ENCODE results near the gene USP34. TPM values are rescaled to one million over a fixed set of nuclear protein-coding genes. Genes with fewer than 3 reads are reported as not detected.

Gene USP34
- total and polyA plus RNA-seq, 2 of the 4 experiments (the other 2 are of a cell fraction): 34.7 to 128 TPM

DNA sequence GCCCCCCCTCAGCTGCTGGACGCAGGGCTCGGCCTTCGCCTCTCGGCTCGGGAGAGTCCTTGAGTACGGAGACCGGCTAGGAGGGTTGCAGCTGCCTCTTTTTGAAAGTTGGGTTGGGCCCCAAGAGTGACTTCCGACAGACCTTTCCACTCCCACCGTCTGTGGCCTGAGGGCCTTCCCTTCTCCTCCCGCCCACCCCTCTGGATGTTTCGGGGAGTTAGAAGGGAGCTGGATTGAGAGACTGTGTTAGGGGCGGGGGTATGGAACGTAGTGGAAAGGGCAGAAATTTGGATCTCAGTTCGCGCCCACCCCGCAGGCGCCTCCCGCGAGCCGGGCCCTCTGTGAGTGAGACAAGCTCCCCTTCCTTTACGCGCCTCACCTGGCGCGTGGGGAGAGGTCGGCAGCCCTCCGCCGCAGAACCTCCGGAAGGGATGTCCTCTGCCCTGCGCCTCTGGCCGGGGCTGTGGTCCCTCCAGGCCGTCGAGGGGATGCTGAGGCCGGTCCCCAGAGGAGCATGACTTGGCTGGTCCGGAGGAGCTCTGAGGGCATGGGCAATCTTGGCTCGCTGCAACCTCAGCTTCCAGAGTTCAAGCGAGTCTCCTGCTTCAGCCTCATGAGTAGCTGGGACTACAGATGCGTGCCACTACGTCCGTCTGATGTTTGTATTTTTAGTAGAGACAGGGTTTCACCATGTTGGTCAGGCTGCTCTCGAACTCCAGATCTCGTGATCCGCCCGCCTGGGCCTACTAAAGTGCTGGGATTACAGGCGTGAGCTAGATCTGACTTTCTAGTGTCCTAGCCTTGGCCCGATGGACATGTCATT lies 292.9 kb downstream of the USP34 start (continued):
- no peak for TF ChIP-seq MAFK (IDR thresholded peaks at IDR 0.05; ENCODE audit: low read depth, low read length)

- Histone ChIP-seq H3K27me3 (ENCODE audit: control insufficient read depth, insufficient read depth, low read length) (no peaks in the 10 kb centered on the region), H2BK5ac (ENCODE audit: low read depth, low read length, poor library complexity, severe bottlenecking) (peak overlapping the region; percentile 95), H2BK120ac (ENCODE audit: low read depth, low read length) (peak overlapping the region; percentile 71; the same call in 1 of the 2 replicates), H3K36me3 (ENCODE audit: control insufficient read depth, insufficient read depth, low read length) (peaks cover 21% of the 10 kb centered on the region), H4K5ac (ENCODE audit: low read depth, low read length) (peak overlapping the region; percentile 97), H2BK20ac (ENCODE audit: low read depth, low read length) (no peak overlapping the region), H3K4me1 (ENCODE audit: control insufficient read depth, insufficient read depth, low read length) (peaks cover 28% of the 10 kb centered on the region), H3K27ac (ENCODE audit: insufficient read depth, low read length) (peak overlapping the region; percentile 99), H3K9ac (ENCODE audit: low read depth, low read length) (peak overlapping the region; percentile 96), H3K18ac (ENCODE audit: low read depth, low read length) (peak overlapping the region; percentile 96), H4K8ac (ENCODE audit: low read depth in 2 of 2, low read length in 2 of 2) (peak overlapping the region; percentile 76 to 98), H3K56ac (ENCODE audit: extremely low read depth, insufficient read depth, low read length) (peak overlapping the region; percentile 70), H2AK5ac (ENCODE audit: low read depth, low read length) (peak overlapping the region; percentile 84), H3K9me3 (ENCODE audit: control insufficient read depth, insufficient read depth, low read length) (no peaks in the 10 kb centered on the region), H4K91ac (ENCODE audit: insufficient read depth, low read depth, low read length) (peak overlapping the region; percentile 90), H3K9me1 (ENCODE audit: insufficient read depth, low read length) (peaks cover 33% of the 10 kb centered on the region), H3K14ac (replicated peaks; ENCODE audit: low read depth, low read length) (peak overlapping the region; percentile 95), H2BK15ac (ENCODE audit: low read depth, low read length) (peak overlapping the region; percentile 53; the same call in 1 of the 3 replicates), H3K4me3 (ENCODE audit: insufficient read depth, low read depth, low read length) (peak overlapping the region; percentile 91), H3K79me1 (ENCODE audit: low read depth in 1 of 2, low read length in 2 of 2) (peaks cover 26 to 46% of the 10 kb centered on the region in 2 experiments; a peak in 3 of 4 replicates), H4K20me1 (ENCODE audit: insufficient read depth, low read length) (peaks cover 8% of the 10 kb centered on the region; the same call in 1 of the 2 replicates), H3K4ac (ENCODE audit: low read depth, low read length) (peak overlapping the region; percentile 93), H2AFZ (replicated peaks; ENCODE audit: low read length, poor library complexity) (peak overlapping the region; percentile 97), H2AK9ac (replicated peaks; ENCODE audit: low read depth, low read length, poor library complexity) (peak overlapping the region; percentile 95), H3K23ac (ENCODE audit: low read depth, low read length) (peak overlapping the region; percentile 78), H3K4me2 (ENCODE audit: low read depth, low read length) (peak overlapping the region; percentile 96)
- DNase-seq (peak; percentile 90), ATAC-seq (ENCODE audit: low read depth) (peak; percentile 85)
- CTCF ChIA-PET: no interaction called here
- 1% methylated on average over 40 of the region's 111 CpGs; no CpG with 5 or more reads in 1 of the 2 experiments for WGBS, 2 experiments (ENCODE audit: extremely low coverage in 2 of 2, insufficient read length in 1 of 2)
- BruUV-seq (replicated peaks): no TSS peak
- POLR2A ChIA-PET (ENCODE audit: unreplicated experiment): interaction anchor here (0.6 to 0.7 kb wide), 3 partner anchors 9 to 308 kb away, joined by 3 to 6 read pairs (median 4); no protein-coding TSS in a partner anchor
- dilution Hi-C loops (cut with HindIII; ENCODE audit: low sequenced_read_pairs, unreplicated experiment) (no loop called here), in situ Hi-C loops (cut with MboI; ENCODE audit: low sequenced_read_pairs) (no loop called here), intact Hi-C loops (cut with micrococcal nuclease) (no loop called here)
- TF ChIP-seq CEBPB (IDR thresholded peaks at IDR 0.05; ENCODE audit: low read depth, low read length): no peak
- no peak for TF ChIP-seq RCOR1 (IDR thresholded peaks at IDR 0.05; ENCODE audit: insufficient replicate concordance, low read length)
- TF ChIP-seq POLR2A (IDR thresholded peaks at IDR 0.05; ENCODE audit: low read depth, low read length): peak; percentile 89
- TF ChIP-seq MAZ (IDR thresholded peaks at IDR 0.05; ENCODE audit: borderline replicate concordance, low read depth, low read length): peak; percentile 70
- TF ChIP-seq, protein P1, sequence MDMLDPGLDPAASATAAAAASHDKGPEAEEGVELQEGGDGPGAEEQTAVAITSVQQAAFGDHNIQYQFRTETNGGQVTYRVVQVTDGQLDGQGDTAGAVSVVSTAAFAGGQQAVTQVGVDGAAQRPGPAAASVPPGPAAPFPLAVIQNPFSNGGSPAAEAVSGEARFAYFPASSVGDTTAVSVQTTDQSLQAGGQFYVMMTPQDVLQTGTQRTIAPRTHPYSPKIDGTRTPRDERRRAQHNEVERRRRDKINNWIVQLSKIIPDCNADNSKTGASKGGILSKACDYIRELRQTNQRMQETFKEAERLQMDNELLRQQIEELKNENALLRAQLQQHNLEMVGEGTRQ (IDR thresholded peaks at IDR 0.05; ENCODE audit: low read depth, low read length): peak; percentile 58; the same call in 1 of the 2 replicates
These were observed 293.8 kb downstream of the USP34 start for GRCh38 chr2:61176755-61177726.

Measured in IMR-90 (cell line).